Measurements from ENCODE around the gene CNIH2.
"Not testable (repeated sequence)": the region's sequence is repeated elsewhere in the genome, so short reads cannot be mapped to it uniquely, and the experiment has no call there.

Gene CNIH2

DNA sequence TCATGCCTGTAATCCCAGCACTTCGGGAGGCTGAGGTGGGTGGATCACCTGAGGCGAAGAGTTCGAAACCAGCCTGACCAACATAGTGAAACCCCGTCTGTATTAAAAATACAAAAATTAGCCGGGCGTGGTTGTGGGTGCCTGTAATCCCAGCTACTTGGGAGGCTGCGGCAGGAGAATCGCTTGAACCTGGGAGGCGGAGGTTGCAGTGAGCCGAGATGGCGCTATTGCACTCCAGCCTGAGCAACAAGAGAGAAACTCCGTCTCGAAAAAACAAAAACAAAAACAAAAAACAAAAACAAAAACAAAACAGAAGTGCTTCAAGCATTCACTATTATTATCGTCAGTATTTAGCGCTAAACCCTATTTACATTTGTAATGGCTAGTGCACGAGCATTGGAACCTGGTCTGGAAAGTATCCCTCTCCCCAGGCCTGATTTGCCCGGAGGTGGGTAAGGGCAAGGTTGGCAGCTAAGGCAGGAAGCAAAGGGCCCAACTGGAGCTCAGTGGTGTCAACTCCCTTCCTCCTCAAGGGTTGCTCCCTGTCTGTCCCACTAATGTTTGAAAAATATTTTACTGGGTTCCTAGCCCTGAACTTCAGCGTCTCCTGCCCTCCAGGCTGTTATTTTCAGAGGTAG lies 32.9 kb downstream of the CNIH2 start:
- in situ Hi-C loops (cut with MboI; ENCODE audit: low pct_unique_long_range_greater_than_20kb, low sequenced_read_pairs); DNase-seq: not testable (repeated sequence)

DNA sequence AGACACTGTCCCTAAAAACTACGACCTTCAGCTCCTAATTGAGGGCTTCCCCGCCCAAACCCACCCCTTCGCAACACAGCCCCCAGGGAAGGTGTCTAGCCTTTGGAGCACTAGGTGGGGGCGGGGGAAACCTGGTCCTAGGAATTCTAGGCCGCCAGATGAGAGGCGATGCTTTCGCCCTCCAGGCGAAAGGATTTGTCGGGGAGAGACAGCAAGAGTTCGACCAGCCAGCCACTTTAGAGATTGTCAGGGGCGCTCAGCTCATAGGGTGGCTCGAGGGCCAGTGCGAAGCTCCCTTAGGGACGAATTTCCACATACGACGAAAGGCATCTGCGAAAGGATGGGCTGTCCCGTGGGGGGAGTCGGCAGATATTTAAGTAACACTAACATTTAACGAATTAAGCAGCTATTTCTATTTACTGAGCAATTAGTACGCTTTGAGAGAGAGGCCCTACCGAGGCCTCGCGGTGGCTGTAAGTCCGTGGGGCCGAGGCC lies 33.5 kb downstream of the CNIH2 start:
- in situ Hi-C loops (cut with MboI; ENCODE audit: low pct_unique_long_range_greater_than_20kb, low sequenced_read_pairs), result no loop called here
- DNase-seq, result no peak

DNA sequence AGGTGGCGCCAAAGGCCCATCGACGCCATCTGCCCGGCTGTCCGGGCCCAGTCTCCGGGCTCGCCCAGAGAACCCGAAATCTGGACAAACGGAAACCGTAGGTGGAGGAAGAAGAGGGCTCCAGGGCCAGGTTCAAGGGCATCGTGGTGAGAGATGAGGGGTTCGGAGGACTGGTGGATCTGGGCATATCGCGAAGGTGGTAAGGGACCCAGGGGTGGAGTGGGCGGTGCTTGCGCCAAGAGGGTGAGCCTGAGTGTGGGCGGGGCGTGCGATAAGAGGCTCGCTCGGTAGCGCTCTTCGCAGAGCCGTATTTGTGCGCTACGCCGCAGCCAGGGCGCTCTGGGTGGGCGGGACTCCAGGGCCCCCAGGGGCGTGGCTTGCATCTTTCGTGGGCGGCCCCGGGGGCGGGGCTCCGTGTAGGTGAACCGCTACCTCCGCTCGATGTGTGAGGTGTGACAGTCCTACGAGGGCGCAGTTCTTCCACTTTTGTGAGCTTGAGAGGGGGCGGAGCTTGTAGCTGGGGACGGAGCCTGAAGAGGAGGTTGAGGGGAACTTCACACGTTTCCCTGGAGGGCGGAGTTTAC lies 34.1 kb downstream of the CNIH2 start:
- in situ Hi-C loops (cut with MboI; ENCODE audit: low pct_unique_long_range_greater_than_20kb, low sequenced_read_pairs), result no loop called here
- peak; percentile 95 for DNase-seq

DNA sequence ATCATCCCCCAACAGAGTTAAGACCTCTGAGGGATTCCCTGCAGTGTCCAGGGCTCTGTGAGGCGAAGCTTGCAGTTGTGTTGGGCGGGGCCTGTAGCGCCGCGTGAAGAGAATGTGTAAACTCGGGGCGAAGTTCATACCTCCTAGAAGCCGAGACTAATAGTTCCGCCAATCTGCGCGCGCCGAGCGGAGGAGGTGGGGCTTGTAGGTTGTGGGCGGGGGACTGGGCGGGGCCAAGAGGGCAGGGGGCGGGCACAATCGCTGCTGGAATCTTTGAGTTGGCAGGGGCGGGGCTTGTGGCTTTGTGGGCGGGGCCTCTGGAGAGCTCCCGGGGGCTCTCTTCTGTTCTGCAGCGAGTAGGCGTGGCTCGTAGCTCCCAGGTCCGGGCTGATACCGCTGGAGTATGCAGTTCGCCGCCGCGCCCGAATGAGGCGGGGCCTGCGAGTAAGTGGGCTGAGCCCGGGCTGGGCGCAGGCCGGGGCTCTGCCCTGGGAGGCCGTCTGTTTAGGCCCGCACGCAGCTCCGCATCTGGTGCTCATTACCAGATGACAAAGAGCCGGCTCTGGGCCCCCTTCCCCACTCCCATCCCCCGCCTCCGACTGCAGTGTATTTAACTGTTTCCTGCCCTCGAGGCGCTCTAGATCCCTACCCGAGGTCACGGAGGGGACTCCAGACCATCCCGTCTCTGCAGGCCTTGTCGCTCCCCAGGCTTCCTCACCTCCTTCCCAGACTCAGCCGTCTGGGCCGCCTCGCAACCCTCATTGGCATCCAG lies 34.8 kb downstream of the CNIH2 start:
- peak; percentile 96 for DNase-seq
- in situ Hi-C loops (cut with MboI; ENCODE audit: low pct_unique_long_range_greater_than_20kb, low sequenced_read_pairs), result no loop called here

DNA sequence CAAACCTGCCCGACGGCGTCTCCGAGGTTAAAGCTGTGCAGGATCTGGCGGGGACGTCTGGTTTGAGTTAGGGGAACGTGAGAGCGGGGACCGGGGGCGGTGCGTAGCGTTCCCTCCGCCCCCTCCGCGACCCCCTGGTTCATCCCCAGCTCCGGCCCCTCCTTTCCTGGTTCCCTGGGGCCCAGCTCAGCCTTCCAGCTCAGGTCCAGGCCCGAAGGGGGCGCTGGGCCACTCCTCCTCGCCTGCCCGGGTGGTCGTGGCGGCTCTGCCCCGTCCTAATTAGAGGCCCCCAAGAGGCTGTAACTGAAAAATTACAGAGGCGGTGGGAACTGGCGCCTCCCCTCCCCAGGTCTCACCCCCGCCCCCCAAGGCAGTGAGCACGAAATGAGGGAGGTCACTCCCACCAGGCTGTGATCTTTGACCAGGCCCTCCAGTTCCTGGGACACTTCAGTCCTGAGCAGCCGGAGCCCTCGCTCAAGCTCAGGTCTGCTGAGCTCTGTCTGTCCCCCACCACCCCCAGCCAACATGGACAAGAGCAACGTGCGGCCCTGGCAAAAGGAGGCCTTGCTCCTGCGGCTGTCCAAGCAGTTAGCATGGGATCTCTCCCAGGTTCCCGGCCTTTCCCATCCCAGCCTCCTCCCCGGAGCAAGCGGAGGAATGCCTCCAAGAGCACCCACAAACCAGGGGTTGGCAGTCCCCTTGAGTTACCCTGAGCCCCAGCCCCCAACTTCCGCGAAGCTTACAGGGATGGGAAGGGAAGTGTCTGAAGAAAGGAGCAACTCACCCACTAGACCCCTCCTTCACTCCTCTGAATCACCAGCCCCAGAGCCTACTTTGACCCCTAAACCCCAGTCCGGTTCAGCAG lies 35.6 kb downstream of the CNIH2 start:
- no peak for DNase-seq
- in situ Hi-C loops (cut with MboI; ENCODE audit: low pct_unique_long_range_greater_than_20kb, low sequenced_read_pairs), result no loop called here

DNA sequence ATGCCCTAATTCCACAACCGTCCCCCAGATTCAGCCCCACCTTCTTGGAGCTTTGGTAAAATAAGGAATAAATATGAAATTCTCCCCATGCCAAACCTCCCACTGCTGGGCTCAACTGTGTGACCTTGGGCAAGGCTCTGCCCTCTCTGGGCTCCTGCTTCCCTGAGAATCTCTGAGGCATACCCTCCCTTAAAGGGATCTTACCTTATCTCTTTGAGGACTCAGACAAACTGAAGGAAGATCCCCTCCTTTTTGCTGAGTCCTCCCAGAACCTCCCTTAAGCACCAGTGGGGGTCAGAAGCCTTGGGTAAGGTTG lies 36.2 kb downstream of the CNIH2 start:
- DNase-seq, result no peak
- in situ Hi-C loops (cut with MboI; ENCODE audit: low pct_unique_long_range_greater_than_20kb, low sequenced_read_pairs), result no loop called here

DNA sequence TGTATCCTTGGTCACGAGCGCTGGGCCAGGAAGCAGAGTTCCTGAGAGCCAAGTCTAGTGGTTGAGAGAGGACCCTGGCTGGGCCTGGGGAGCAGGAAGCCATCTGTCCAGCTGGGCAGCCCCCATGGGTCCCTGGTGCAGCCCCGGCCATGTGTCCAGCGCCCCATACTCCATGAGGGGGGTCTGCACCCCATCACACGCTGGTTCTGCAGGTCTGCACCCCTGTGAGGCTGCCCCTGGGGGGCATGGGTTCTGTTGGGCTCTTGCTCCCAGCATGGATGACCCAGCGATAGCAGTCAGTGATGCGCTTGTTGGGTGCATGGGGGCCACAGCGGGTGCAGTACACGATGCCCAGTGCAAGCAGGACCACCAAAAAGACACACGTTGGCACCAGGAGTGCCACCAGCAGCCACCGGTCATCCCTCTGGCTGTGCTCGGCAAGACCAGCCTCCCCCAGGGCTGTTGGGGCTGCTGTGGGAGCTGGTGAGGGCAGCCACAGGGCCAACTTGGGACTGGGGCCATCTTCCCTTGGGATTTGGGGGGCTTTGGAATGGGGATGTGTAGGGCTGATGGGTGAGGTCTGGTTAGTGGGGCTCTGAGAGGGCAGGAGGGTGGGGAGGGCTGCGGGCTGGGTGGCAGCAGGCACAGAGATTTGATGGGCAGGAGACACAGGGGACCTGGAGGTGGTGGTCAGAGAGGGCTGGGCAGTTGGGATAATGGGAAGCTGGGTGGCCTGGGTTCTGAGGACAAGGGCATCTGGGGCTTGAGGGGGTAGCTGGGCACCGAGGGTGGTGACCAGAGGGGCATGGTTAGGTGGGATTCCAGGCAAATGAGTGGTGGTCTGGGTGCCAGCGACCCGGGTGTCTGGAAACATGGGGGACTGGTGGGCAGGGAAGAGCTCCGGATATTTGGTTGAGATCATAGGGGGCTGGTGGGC lies 36.9 kb downstream of the CNIH2 start:
- in situ Hi-C loops (cut with MboI; ENCODE audit: low pct_unique_long_range_greater_than_20kb, low sequenced_read_pairs), result no loop called here

DNA sequence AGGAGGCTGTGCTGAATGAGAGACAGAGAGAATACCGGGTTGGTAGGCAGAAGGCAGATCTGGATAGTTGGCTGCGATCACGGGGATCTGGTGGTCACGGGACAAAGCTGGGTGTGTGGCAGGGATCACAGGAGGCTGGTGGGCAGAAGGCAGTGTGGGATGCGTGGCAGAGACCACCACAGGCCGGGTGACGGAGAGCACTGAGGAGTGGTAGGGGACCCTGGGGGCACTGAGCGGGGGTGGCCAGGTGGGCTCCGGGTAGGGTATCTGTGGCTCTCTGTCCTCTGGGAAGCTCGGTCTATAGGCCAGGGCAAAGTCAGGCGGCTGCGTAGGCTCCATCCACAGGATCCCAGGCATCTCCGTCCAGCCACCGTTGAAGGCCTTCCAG lies 37.5 kb downstream of the CNIH2 start:
- in situ Hi-C loops (cut with MboI; ENCODE audit: low pct_unique_long_range_greater_than_20kb, low sequenced_read_pairs), result no loop called here
- DNase-seq, result no peak

More for the DNA sequence above, 36.9 kb downstream of the CNIH2 start:
- DNase-seq, result no peak

DNA sequence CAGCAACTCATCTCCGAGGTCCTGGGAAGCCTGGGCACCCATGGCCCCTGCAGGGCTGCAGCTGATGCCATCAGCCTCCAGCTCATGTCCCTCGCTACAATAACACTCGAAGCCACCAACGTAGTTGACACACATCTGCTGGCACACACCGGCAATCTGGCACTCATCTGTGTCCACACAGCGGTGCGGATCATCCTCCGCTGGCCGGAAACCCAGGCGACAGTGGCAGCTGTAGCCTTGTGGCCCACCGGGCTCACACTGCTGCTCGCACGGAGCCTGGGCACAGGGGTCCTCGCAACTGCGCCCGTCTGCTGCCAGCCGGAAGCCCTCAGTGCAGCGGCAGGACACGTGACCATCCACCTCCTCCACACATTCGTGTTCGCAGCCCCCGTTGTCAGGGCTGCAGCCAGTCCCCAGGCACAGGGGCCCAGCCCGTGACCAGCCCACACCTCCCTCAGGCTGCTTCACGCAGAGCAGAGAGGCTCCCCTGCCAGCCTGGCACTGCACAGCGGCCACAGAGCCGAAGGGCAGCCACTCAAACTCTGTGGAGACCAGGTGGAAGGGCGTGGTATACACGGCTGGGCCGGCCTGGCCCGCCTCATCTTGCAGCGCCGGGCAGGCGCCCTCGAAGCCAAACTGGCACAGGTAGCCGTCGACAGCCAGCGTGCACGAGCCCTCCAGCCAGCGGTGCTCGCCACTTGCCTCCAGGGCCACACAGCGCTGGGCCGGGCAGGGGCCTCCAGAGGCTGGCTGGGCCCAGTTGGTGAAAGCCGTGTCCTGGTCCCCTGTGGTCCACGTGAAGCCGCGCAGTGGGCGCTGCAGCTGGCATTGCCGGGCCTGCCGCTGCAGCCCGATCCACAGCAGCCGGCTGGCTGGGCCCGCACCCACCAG lies 38.2 kb downstream of the CNIH2 start:
- in situ Hi-C loops (cut with MboI; ENCODE audit: low pct_unique_long_range_greater_than_20kb, low sequenced_read_pairs), result no loop called here
- DNase-seq, result no peak

DNA sequence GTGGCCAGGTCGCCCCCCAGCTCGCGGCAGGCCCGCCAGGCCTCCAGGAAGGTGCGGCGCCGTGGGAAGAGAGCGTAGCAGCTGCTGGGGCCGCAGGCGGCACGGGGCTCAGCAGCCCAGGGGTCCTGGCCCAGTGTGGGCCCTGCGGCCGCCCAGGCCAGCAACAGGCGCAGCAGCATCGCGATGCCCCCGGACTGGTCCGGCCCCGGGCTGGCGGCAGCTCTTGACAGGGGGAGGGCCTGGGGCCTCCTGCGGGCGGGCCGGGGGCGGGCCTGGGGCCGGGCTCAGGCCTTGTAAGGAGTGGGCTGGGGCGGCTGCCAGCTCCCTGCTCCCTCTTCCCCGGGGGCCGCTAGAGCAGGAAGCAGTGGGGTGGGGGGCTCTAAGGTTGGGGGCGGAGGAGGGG lies 38.9 kb downstream of the CNIH2 start, which contains the start of gene CD248:
Gene CD248, minus strand, starts transcription at position 196 of the 403 bp plus-strand sequence. Its CDS starts 17 bp downstream, at position 179.
- in situ Hi-C loops (cut with MboI; ENCODE audit: low pct_unique_long_range_greater_than_20kb, low sequenced_read_pairs), result no loop called here
- DNase-seq, result no peak

DNA sequence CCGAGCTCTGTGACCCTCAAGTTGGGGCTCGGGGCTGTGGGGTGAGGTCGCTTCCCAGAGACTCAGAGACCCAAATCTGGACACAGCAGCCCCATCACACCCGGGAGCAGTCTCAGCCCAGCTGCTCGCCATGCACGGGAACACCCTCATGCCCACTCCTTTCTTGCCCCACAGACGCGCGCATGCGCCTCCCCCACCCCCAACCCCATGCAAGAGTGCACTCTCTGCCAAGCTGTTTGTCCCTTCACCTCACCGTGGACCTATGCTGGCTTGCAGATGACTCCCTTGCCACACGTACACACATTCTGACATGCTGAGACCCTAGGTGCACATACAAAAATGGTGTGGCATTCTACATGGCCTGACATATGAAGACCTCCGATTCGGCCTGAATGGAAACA lies 39.3 kb downstream of the CNIH2 start:
- in situ Hi-C loops (cut with MboI; ENCODE audit: low pct_unique_long_range_greater_than_20kb, low sequenced_read_pairs), result no loop called here
- no peak for DNase-seq

DNA sequence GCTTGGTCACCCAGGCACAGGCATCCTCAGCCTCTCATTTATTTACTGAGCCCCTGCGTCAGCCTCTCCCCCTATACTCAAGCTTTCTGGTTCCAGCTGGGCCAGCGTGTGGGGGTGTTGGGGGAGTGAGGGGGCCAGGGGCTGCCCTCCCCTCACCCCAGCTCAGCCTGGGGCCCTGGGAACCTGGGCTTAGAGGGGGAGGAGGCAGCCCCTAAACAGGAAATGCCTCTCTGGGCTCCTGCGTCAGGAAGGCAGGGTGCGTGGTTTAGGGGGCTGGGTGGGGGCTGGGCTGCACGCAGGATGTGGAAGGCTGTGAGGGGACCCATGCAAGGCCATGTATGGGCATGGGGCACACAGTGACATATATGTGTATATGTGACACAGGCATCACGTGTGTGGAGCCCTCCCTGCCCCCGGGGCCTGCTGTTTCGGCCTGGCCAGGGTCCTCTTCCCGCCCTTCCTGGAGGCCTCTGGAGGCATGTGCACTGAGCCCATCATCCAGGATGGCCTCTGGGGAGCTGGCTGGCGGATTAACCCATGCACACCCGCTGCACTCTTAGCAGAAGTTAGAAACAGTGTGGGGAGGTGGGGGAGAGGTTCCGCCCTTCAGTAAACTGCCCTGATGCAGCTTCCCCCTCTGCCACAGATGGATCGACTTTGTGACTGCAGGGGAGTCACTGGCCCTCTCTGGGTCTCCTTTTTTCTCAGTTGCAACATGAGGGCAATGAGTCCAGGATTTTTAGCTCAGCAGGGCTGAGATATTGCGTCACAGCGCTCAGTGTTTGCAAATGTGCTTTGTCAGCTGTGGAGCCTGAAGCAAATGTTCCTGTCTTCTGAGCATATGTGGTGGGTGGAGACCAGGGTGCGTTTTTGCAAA lies 40.0 kb downstream of the CNIH2 start:
- DNase-seq, result peak; percentile 80
- in situ Hi-C loops (cut with MboI; ENCODE audit: low pct_unique_long_range_greater_than_20kb, low sequenced_read_pairs), result no loop called here

DNA sequence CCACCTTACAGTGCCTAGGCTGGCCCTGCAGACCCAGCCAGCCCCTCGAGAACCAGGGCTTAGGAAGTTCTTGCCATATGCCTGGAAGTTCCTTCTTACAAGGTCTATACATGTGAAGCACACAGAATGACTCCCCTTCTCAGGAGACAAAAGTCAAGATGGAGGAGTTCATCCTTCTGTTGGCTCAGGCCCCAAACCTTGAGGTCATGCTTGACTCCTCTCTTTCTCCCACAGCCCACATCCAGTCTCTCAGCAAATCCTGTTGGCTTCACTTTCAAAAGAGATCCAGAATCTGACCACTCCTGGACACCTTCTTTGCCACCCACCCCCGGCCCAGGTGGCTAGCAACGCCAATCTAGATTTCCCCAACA lies 40.6 kb downstream of the CNIH2 start:
- DNase-seq, result no peak
- in situ Hi-C loops (cut with MboI; ENCODE audit: low pct_unique_long_range_greater_than_20kb, low sequenced_read_pairs), result no loop called here

DNA sequence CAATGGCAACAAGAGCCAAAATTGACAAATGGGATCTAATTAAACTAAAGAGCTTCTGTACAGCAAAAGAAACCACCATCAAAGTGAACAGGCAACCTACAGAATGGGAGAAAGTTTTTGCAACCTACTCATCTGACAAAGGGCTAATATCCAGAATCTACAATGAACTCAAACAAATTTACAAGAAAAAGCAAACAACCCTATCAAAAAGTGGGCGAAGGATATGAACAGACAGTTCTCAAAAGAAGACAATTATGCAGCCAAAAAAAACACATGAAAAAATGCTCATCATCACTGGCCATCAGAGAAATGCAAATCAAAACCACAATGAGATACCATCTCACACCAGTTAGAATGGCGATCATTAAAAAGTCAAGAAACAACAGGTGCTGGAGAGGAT lies 42.3 kb downstream of the CNIH2 start:
- in situ Hi-C loops (cut with MboI; ENCODE audit: low pct_unique_long_range_greater_than_20kb, low sequenced_read_pairs); DNase-seq: not testable (repeated sequence)

DNA sequence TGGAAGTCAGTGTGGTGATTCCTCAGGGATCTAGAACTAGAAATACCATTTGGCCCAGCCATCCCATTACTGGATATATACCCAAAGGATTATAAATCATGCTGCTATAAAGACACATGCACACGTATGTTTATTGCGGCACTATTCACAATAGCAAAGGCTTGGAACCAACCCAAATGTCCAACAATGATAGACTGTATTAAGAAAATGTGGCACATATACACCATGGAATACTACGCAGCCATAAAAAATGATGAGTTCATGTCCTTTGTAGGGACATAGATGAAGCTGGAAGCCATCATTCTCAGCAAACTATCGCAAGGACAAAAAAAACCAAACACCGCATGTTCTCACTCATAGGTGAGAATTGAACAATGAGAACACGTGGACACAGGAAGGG lies 42.8 kb downstream of the CNIH2 start:
- DNase-seq; in situ Hi-C loops (cut with MboI; ENCODE audit: low pct_unique_long_range_greater_than_20kb, low sequenced_read_pairs): not testable (repeated sequence)

DNA sequence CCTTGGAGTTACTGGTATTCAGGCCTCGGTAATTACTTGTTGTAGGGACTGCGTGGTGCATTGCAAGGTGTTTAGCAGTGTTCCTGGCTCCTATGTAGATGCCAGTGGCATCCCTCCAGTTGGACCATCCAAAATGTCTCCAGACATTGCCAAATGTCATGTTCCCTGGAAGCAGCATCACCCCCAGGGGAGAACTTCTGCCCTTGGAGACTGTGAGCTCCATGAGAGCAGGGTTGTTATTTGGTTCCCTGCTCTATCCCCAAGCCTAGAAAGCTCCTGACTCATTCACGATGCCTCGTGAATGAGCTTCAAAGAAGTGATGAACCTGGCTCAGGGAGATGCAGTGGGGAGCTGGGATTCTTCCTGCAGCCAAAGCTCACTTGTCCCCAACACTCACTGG lies 43.6 kb downstream of the CNIH2 start:
- no peak for DNase-seq
- in situ Hi-C loops (cut with MboI; ENCODE audit: low pct_unique_long_range_greater_than_20kb, low sequenced_read_pairs), result no loop called here

Measured in KBM-7 (cell line).